HG03457 (cell line): ENCODE results near the gene ZBTB24.
"Not testable (repeated sequence)": the region's sequence is repeated elsewhere in the genome, so short reads cannot be mapped to it uniquely, and the experiment has no call there.

Experiments used
- ATAC-seq: cut with Tn5 transposase; IDR thresholded peaks from one replicate; pipeline ENCODE4 v1.9.1; 2021; ENCODE audit warnings: moderate number of reproducible peaks; ENCODE audit not compliant: unreplicated experiment

The ZBTB24 gene

DNA sequence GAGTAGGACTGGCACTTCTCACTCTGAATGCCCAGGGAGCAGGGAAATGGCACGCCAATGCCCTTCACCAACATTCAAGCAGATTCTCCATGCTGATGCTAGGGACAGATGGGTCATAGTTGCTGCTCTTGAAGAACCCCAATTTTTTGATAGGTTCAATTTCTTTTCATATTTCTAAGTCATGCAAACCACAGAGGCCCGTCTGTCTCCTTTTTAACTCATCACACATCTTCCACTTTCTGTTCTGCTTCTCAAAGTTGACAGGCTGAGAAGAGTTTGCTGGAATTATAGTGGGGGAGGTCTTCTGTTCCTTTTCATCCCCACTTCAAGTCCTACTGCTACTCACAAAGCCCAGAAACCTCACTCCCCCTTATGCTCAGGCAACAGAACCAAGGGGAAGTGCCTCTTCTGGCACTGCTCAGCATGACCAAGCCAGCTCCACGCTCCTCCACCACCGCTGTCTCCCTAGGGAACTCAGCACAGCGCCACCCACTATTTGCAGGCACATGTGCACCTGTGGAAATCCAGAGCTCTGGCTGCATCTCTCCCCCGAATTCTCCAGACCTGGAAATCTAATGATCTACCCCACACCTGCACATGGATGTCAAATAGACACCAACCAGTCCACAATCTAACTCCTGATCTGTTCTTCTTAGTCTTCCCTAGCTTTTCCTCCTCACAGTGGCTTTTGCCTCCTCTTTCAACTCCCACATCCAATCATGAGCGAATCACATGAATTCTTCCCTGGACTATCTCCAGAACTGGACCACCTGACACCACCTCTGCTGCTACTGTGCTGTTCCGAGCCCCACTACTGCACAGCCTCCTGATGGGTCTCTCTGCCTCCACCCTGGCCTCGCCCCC lies 10.7 kb downstream of the ZBTB24 start:
- ATAC-seq: no peak

DNA sequence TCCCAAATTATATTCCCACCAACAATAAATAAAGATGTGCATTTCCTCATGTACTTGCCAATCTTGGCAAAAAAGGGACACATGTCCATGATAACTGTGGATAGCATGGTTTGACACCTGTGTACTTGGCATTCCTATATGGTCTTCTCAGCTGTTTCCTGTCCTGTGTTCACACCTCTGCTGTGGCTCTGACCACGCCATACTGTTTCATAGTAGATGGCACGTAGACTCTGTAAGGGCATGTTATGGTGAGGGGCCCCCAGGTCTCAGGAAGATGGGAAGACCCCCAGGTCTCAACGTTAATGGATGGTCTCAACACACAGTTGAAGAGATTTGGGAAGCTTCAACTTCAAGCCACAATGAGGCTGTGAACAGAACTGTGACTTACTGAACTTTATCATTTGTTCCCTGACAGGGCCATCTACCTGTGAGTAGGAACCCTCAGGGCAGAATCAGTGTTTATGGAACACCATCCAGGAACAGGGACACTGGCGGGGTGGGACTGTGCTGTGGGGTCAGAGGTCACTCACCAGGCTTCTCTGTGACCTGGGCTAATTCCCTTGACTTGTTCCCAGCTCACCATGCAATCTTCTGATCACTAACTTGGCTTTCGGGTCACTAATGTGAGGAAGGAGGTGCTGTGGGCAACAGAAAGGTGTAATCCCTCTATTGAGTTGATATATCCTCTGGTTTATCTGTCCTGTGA lies 11.8 kb downstream of the ZBTB24 start:
- no peak for ATAC-seq

DNA sequence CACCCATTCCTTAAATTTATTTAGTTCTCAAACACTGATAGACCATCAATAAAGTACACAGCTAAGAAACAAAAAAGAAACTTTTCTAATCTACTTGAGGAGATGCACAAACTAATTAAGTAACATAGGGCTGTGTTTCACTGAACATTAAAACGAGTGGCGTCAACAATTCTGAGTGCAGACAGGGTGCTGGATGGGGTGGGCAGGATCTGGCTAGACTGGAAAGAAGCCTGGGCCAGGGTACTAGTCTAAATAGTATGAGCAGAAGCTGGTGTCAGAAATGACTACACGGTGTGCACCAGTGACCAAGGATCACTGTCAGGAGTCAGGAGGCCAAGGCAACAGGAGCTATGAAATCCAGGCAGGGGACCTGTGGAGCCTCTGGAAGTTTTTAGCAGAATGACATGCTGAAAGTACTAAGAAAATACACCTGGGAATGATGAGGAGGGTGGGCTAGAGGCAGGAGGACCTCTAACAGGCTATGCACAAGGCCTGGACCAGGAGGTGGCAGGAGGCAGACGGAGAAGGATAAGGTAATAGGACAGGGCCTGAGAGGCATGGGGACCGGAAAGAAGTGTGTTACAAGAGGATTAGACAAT lies 13.3 kb downstream of the ZBTB24 start:
- ATAC-seq: no peak

DNA sequence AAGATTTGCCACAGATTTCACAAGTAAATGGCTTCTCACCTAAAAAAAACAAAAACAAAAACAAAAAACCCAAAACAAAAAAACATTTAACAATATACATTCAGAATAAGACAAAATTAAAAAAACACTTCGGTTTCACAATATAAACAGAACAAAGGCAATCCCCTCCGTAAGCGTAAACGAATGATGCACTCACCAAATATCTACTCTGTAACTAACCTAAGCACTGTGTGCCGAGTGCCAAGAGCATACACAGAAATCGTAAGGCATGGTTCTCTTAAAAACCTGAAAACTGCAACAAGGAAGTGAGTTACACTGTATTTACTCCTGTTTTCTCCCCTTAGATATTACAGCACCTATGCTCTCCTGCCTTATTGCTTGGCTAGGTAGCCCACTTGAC lies 15.3 kb downstream of the ZBTB24 start:
- no peak for ATAC-seq

DNA sequence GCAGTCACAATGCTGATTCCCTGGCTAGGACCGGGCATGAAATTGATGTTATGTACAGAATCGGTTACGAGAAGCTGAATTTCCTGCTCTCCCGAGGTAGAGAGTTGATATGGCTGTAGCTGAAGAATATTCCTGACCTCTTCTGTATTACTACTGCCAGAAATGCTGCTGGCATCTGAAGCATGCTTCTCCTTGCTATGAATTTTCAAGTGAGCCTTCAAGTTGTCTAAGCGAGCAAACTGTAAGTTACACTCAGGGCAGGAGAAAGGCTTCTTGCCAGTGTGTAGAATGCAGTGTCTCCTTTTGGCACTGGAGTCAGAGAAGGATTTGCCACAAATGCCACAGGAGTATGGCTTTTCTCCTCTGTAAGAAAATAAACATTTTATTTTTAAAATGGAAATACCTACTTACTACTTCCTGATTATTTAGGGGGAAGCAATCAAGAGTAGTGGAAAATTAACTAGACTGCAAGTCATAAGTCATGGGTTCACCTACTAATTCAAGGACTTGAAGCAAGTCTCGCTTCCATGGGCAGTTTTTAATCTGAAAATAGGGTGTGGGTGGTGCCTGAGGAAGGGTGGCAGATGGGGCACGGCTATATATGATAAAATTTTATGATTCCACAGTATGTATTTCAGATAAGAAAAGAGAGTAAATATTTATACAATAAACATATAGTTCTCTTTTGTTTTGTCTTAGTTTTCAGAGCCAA lies 16.7 kb downstream of the ZBTB24 start:
- ATAC-seq: no peak

DNA sequence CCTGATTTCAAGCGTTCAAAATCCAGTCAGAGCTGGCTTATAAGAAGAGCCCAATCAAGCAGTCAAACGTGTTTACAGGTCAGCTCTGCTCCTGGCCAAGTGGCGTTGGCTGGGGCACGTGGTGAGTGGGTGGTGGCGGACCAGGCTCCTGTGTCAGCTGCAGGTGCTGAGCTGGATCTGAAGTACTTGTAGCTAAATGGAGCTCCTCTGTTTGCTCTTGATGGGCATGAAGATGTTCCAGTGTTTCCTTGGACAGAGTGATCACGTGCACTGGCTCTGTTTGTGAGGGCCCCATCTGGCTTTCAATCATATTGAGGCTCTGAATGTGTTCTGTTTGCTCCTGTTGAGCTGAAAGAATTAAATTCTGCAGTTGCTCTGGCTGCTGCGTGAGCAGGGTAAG lies 17.2 kb downstream of the ZBTB24 start:
- ATAC-seq: no peak

DNA sequence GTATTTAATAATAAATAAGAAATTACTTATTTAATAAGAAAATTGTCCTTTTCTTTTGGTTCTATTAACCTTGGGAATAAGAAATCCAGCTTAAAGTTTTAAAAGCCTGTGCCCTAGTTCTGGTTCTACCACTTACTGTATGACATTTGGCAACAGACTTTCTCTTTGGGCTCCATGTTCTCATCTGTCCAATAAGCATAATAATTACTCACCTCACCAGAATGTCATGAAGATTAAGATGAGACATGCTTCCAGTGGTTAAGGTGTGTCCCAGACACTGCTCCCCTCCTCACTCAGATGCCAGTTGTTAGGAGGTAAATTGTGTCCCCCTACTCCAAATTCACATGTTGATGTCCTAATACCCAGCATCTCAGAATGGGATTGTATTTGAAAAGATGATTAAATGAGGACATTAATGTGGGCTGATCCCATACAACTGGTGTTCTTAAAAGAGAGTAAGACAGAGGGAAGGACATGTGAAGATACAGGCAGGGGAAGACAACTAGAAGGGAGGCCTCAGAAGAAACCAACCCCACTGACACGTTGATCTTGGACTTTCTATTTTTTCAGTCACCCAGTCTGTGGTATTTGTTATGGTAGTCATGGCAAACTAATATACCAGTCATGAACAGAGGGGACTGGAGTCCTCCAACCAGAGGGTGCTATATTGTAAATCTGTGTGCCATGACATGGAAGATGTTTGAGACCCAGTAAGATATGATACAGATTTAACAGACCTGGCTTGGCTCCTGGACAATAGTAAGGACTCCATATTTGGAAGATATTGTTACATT lies 21.1 kb downstream of the ZBTB24 start:
- ATAC-seq: no peak

DNA sequence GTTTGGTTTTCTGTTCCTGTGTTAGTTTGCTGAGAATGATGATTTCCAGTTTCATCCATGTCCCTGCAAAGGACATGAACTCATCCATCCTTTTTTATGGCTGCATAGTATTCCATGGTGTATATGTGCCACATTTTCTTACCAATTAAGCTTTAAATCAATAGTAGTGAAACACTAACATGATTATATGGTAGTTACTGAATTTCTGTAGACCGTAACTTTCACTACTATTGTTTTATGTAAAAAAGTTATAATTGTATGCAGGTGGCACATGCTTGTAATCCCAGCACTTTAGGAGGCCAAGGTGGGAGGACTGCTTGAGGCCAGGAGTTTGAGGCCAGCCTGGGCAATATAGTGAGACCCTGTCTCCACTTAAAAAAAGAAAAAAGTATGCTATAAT lies 21.8 kb downstream of the ZBTB24 start:
- ATAC-seq: not testable (repeated sequence)

DNA sequence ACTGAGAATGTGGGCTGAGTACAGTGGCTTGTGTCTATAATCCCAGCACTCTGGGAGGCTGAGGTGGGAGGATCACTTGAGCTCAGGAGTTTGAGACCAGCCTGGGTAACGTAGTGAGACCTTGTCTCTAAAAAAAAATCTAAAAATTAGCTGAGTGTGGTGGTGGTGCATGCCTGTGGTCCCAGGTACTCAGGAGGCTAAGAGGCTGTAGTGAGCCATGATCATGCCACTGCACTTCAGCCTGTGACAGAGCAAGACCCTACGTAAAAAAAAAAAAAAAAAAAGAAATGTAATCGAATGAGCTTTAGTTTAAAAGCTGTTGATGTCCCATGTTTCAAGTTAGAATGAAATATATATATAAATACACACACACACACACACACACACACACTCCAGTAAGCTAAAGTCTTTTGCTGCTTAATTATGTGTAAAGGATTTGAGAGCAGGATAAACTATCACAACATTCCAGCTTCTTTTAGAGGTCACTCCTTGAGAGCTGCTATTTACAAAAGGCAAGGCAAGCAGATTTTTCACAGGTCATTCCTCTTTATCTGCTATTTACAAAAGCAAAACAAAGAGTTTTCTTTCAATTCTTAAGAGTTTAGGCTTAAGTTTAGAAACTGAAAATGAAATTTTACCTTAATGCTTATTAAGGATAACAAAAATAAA lies 22.7 kb downstream of the ZBTB24 start:
- ATAC-seq: no peak

DNA sequence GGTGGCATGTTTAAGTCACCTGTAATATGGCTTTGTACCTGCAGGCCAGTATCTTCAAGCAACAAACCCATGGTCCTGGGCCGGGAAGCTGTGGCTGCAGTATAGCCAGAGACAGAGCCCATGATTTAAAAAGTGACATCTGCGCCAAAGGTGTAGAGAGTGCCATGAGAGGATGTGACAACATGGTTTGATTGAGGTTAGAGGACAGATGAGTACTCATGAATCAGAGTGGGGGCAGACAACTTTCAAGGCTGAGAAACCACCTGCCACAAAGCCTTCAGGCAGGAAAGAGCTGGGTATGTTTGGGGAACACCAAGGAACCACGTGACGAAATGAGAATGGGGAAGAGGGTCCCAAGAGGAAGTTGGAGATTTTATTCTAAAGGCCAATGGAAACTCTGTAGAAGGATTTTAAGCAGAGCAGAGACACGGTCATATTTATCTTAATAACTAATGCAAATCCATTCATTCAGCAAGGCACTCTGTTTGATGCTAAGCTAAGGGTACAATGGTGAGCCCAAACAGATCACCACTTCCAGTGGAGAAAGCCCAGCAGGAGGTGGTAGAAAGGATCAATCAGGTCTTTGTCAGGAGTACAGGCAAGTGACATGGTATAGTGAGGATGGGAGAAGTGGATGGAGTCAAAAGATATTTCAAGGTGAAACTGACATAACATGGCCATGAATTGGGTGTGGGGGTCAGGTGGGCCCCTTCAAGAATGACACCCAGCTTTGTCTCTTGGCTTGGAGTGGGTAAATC lies 24.1 kb downstream of the ZBTB24 start:
- peak; percentile 32 for ATAC-seq

DNA sequence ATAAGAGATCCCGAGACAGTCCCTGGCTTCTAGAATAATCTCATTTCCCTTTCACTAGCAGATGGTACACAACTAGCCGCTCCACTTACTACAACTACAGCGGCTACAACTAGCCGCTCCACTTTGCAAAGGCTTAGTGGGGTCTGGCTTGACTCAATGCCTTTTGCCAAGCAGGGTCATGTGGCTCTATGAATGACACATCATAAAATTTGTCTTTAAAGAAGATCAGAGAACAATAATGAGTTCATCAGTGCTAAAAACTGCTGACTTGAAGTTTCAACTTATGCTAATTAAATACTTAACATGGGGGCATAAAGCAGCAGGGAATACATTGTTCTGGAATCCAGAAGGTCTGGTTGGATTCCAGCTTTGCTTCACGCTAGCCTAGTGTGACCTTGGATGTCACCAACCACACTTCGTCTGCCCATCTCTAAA lies 25.4 kb downstream of the ZBTB24 start:
- no peak for ATAC-seq

DNA sequence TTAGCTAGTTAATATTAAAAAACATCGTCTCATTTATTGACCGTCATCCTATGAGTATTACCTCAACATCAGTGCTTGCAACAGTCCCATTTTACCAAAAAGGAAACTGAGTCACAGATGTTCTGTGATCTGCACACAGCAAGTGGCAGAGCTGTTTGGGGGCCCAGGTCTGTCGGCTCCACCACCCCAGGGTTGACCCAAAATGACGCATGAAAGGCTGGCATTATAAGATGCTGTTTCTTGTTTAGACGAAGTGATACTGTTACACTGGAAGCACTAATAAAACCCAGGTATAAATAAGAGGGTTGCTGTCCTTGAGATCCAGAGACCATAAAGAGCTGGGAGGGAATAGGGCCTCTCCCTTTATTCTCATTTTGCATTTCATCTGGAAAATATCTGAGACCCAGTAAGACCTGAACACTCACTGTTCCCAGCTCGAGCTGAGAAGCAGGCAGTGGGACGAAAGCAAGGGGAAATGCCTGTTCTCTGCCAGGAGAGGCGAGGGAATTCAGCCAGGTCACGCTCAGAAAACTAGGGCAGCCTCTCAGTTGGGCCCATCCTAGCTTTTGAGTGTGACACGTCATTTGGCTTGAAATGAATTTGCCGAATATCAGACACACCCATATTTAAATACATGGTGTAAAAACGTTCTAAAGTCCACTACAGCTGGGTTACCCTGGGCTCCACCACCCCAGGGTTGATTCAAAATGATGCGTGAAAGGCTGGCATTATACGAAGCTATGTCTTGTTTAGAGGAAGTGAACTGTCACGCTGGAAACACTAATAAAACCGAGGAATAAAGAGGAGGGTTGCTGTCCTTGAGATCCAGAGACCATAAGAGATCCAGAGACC lies 26.1 kb downstream of the ZBTB24 start:
- no peak for ATAC-seq

DNA sequence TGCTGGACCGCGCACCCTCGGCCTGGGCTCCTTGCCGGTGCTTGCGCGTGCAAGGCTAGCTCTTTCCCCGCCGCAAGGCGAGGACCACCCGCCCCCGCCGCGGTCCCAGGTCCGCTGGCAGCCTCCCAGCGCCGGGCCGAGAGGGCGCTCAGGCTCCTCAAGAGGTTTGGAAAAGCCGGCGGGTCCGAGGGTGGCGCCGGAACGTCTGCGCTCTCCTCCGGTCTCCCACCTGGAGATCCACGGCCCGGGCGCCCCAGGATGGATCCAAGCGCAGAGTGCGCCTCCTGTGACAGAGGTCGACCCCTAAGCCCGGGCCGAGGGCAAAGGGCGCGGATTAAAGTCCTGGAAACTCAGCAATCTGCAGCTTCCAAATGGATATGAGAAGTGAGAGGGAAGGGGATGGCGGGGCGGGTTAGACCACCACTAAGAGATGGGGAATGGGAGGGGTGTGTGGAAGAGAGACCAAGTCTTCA lies 26.9 kb downstream of the ZBTB24 start:
- peak; percentile 2 for ATAC-seq

DNA sequence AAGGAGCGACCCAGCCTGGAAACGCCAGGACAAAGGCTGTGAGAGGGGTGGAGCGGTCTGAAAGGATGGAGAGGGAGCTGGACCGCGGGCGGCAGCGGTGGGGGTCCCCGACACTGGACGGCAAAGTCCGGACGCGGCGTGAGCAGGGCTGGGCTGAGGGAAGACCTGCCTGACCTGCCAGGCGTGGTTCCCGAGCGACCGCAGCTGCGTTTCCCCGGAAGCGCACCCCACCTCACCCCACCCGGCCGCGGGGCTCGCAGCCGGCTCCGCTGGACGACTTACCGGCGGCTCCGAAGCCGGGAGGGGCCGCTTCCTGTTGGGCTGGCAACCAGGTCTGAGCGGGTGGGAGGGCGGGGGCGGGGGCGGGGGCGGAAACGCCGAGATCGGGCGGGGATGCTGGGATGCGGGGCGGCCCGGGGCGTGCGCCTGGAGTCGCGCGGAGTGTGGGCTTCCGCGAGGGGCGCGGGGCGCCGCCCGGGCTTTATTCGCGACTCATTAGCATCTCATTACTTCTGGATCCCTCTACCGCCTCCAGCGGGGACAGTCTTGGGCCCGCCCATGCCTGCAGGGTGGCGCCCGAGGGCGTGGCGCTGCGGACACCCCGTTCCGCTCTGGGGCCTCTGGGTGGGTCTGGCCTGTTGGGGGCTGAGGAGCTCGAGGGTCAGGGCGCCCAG lies 27.4 kb downstream of the ZBTB24 start, which contains the start of gene MICAL1:
Gene MICAL1 (minus strand): TSS at position 336 of the 674 bp plus-strand sequence. CDS start 1,576 bp downstream, outside the sequence.
- peak; percentile 41 for ATAC-seq

DNA sequence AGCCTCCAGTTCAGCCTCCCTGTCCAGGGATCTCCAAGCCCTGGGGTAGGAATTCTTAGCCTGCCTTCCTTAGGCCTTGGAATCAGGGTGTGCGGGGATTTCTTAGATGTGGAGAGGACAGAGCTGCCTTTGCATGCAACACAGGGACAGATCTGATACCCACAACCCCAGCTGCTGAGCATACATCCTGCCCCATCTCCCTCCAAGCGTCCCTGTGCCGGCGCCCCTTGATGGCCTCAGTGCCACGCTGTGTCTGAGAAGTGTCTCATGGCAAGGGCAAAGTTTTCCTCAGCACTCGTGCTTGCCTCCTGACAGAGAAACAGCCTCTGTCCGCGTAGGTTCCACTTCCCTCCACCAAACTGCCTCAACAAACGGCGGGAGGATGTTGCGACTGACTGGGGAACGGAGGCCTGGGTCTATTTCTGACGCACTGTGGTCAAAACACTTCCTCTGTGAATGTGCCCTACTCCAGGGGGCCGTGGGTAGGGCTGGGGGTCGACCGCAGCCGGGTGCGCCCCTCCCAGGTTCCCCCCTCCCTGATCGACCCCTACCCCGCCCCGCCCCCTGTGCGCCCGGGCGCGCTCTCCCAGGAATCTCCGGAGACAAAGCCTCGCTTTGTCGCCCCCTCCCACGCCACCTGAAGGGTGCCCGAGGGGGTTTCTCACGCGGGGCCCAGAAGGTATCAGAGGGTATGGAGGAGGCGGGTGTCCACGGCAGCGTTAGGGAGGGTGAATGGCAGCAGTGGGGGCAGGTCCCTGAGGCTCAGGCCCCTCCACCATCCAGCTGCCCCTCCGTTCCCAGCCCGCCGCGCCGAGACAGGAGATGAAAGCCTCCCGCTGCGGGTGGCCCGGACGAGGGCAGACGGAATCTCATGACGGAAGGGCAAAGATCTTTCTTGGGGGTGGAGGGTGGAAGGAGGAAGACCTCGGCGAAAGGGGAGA lies 28.3 kb downstream of the ZBTB24 start:
- ATAC-seq: peak; percentile 19
